ENCODE measurements around the gene TTC22. TPM values are rescaled to one million over a fixed set of nuclear protein-coding genes. Genes with fewer than 3 reads are reported as not detected.

Gene TTC22
- total RNA-seq, 1 donor from 2014 or later = 5.7 TPM

Other genes with a start within 250 kb of the TTC22 start
- not detected in 2 replicates for gene FAM151A, start 177.8 kb downstream of the TTC22 start, total RNA-seq
- gene MROH7, start 159.5 kb downstream of the TTC22 start, total RNA-seq = 0.21 TPM in 1 of 2 replicates, not detected in the other
- gene TTC4, start 85.5 kb downstream of the TTC22 start, total RNA-seq = 29.6 and 30.8 TPM in 2 replicates
- 10.8 and 11.5 TPM in 2 replicates for gene PARS2, start 36.8 kb downstream of the TTC22 start, total RNA-seq
- 128 and 140 TPM in 2 replicates for gene DHCR24, start 85.9 kb upstream of the TTC22 start, total RNA-seq
- gene TMEM61, start 179.3 kb upstream of the TTC22 start, total RNA-seq = 0.41 and 1.6 TPM in 2 replicates
- gene BSND, start 197.6 kb upstream of the TTC22 start, total RNA-seq = not detected in 2 replicates
- gene PCSK9, start 238.2 kb upstream of the TTC22 start, total RNA-seq = 4.5 and 6.8 TPM in 2 replicates

All from kidney epithelial cell (primary cell).